ENCODE results near the gene TBX18.

DNA sequence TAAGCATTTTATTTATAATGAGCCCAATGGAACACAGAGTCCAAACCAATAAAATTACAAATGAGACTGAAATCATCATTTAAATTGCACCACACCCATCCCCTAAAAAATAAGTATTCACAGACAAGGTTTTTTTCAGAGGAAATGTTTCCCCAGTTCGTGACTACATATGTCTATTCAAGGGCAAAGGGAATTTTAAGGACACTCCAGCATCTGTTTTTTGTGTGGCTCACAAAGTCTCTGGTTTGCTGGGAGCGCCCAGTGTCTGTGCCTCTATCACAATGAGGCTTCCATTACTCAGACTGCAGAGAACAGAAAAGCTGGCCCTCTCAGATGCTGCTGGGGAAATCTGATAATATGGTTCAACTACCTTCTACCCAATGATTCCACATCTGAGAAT is 16.0 kb downstream of the TBX18 start:
- no peak for TF ChIP-seq POLR2A (IDR thresholded peaks at IDR 0.05)
- no peak for TF ChIP-seq CTCF (IDR thresholded peaks at IDR 0.05)
- TF ChIP-seq POLR2AphosphoS5 (IDR thresholded peaks at IDR 0.05): no peak
- no peak for TF ChIP-seq EP300 (IDR thresholded peaks at IDR 0.05)
